Glomerular visceral epithelial cell (primary cell): Measurements from ENCODE around the gene CCDC88B.

Experiments
- DNase-seq: peaks from one replicate; pipeline ENCODE4 v3.0.0-alpha.2; 2016; ENCODE audit errors: extremely low spot score

Gene CCDC88B

GRCh38 chr11:64339754-64340408 lies at the start of gene CCDC88B:
Gene CCDC88B, plus strand, starts transcription at chr11:64340204. Its CDS starts 63 bp downstream, at chr11:64340267.
- DNase-seq: no peak

GRCh38 chr11:64290352-64291261 lies 49.4 kb upstream of the CCDC88B start:
- no peak for DNase-seq

GRCh38 chr11:64291262-64291751 lies 48.7 kb upstream of the CCDC88B start, which contains the start of gene KCNK4:
Gene KCNK4, plus strand, starts transcription at chr11:64291302. Its CDS starts 1,717 bp downstream, at chr11:64293019.
- DNase-seq: no peak

GRCh38 chr11:64291752-64292459 lies 48.1 kb upstream of the CCDC88B start:
- DNase-seq: no peak

GRCh38 chr11:64292460-64293254 lies 47.3 kb upstream of the CCDC88B start:
- DNase-seq: no peak

- DNase-seq: no peak
Measured at GRCh38 chr11:64294774-64295173, 45.2 kb upstream of the CCDC88B start.

- DNase-seq: no peak
Measured at GRCh38 chr11:64295760-64296159, 44.2 kb upstream of the CCDC88B start.

- no peak for DNase-seq
Measured at GRCh38 chr11:64296236-64296635, 43.8 kb upstream of the CCDC88B start.

GRCh38 chr11:64296830-64297698 lies 42.9 kb upstream of the CCDC88B start:
- DNase-seq: no peak

- peak; percentile 76 for DNase-seq
Measured at GRCh38 chr11:64297699-64298358, 42.2 kb upstream of the CCDC88B start.

- DNase-seq: no peak
Measured at GRCh38 chr11:64298966-64299846, 40.8 kb upstream of the CCDC88B start.

- no peak for DNase-seq
Measured at GRCh38 chr11:64299847-64300648, 40.0 kb upstream of the CCDC88B start, which contains the start of gene CATSPERZ. Gene CATSPERZ, plus strand, starts transcription at chr11:64300358. Its CDS starts 53 bp downstream, at chr11:64300411.

- no peak for DNase-seq
Measured at GRCh38 chr11:64303109-64304031, 36.6 kb upstream of the CCDC88B start.

- DNase-seq: no peak
Measured at GRCh38 chr11:64304032-64304315, 36.0 kb upstream of the CCDC88B start.

- peak; percentile 88 for DNase-seq
Measured at GRCh38 chr11:64304316-64305072, 35.5 kb upstream of the CCDC88B start.

- DNase-seq: peak; percentile 98
Measured at GRCh38 chr11:64305075-64305690, 34.8 kb upstream of the CCDC88B start, which contains the start of gene ESRRA. Gene ESRRA, plus strand, starts transcription at chr11:64305524. Its CDS starts 1,656 bp downstream, at chr11:64307180.
